HG03354 (cell line): ENCODE results near the gene EPM2A.
A peak's percentile ranks its signal among the peaks of the same experiment; 100 is the strongest.
"Not testable (repeated sequence)": the region's sequence is repeated elsewhere in the genome, so short reads cannot be mapped to it uniquely, and the experiment has no call there.

Experiments used
- ATAC-seq: cut with Tn5 transposase; IDR thresholded peaks from one replicate; pipeline ENCODE4 v1.9.1; 2021; ENCODE audit warnings: mild to moderate bottlenecking; ENCODE audit not compliant: unreplicated experiment, poor library complexity, severe bottlenecking

The EPM2A gene

DNA sequence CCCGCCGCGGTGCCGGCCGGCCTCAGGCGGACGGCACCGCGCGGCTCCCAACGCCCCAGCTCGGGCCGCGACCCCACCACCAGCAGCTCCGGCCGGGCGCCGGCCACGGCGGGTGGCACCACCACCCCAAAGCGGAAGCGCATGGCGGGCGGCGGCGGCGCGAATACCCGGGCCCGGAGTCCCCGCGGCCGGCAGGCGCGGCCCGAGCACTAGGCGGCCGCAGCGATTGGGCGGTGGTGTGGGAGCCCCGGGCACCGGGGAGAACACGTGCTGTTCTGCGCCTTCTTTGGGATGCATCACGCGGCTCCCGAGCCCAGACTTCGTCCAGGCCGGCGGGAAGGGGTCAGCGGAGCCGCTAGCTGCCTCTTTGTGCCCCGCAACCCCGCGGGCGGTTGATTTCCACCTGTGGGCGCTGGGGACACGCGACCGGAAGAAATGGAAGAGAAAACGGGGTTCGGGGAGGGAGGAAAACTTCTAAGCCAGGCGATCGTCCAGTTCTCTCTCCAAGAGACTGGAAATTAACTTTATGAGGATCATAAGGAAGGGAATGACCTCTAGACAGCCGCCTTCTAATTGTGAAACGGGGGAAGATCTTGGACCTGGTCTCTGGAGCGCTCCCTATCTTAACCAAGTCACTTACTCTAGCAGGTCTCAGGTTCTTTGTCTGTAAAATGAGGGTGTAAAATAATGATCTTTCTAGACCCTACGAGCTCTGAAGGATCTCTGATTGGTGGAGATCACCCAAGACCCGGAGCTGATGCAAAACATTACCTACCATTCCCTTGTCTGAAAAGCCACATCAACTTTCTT is at the start of gene EPM2A:
EPM2A (minus strand) TSS at position 165 of the 810 bp plus-strand sequence; CDS start at position 143, 22 bp downstream.
- ATAC-seq = peak; percentile 74

DNA sequence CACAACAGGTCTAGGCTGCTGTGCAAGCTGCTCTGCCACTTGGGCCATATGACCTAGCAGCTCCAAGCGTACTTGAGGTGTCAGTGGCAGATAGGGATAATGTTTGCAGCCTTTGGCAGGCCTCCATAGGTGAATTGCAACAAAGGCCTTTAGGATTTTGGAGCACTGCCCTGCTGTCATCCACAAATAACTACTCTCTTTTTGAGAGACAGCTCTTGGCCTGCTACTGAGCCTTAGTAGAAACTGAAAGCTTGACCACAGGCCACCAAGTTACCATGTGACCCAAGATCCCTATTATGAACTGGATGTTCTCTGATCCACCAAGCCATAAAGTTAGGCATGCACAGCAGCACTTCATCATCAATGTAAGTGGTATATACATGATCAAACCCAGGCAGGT is 49.4 kb upstream of the EPM2A start:
- peak; percentile 90 for ATAC-seq

DNA sequence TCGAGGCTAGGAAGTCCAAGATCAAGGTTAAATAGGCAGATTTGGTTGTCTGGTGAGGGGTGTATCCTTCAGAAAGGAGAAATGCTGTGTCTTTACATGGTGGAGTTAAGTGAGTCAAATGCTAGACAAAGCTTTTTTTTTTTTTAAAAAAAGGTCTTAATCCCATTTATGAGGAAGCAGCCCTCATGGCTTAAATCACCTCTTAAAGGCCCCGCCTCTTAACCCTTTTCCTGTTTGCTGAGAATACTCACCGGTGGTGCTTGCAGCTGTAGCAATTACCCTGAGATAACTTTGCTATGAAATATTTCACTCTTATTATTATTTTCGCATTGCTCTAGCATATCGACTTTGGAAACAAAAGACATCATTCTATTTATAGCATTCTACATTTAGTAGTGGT is 48.5 kb upstream of the EPM2A start:
- no peak for ATAC-seq

DNA sequence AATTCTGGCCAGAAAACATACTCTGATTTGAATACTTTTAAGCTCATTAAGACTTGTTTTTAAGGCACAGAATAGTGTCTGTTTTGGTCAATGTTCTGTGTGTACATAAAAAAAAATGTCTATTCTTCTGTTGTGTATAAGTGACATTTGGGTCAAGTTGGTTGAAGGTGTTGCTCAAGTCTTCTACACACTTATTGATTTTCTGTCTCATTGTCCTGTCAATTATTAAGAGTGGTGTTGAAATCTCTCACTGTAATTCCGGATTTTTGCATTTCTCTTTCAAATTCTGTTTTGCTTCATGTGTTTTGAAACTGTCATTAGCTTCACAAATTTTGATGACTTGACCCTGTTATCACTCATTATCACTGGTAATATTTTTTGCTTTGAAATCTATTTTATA is 37.5 kb upstream of the EPM2A start:
- ATAC-seq = no peak

DNA sequence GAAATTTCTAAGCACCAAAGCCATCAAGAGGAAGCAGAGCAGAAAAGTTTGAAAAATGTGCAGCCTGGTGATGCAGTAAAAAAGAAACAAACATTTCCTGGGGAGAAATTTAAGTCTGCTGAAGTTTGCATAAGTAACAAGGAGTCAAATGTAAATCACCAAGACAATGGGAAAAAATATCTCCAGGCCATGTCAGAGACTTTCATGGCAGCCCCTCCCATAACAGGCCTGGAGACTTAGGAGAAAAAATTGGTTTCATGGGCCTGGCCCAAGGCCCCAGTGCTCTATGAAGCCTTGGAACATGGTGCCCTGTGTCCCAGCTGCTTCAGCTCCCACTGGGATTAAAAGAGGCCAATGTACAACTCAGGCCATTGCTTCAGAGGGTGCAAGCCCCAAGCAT is 30.1 kb upstream of the EPM2A start:
- no peak for ATAC-seq

DNA sequence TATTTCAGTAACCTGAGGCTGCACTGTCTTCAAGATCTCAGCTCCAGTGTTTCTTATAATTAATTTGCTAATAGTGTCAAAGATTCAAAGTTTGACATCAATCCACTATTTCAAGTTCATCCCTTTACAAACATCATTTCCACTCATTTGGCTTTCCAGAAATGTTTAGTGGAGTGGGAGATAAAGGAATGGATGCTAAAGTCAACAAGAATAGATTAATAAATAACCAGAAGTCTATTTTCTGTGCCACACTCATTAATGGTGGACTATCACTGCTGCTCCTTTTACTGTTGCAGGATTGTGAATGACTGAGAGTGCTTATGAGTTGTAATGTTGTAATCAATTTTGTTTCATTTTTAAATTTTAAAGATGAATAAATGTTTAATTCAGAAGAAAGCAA is 28.4 kb upstream of the EPM2A start:
- ATAC-seq = no peak

DNA sequence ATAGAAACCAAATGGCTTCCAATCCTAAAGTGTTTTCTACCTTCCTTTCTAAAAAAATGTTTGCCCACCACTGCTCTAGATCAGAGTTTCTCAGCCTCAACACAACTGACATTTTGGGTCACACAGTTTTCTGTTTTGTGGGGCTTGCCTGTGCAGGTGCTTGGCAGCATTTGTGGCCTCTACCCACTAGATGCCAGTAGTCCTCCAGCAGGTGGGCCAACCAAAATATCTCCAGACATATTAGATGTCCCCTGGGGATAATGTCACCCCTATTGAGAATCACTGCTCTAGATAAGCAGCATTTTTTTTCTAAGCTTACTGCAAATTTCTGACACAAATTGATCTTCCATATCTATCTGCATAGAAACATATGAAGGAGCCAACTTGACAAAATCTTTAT is 26.3 kb upstream of the EPM2A start:
- no peak for ATAC-seq

DNA sequence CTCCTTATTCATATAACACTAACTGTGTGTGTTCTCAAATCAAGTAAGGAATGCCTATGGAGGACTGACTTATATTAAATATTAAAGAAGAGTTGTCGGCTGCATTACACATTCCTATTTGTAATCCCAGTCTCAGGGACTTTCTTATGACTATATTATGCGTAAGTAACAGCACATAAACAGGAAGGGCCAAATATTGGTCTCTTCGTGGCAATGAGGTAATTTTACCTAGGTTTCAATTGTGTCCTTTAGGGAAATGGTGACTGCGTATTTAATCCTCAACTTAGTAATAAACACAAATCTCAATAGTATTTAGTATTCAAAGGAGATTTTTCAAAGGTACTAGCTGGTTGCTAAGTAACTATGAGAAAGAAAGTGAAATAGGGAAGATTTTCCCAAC is 22.8 kb upstream of the EPM2A start:
- no peak for ATAC-seq

DNA sequence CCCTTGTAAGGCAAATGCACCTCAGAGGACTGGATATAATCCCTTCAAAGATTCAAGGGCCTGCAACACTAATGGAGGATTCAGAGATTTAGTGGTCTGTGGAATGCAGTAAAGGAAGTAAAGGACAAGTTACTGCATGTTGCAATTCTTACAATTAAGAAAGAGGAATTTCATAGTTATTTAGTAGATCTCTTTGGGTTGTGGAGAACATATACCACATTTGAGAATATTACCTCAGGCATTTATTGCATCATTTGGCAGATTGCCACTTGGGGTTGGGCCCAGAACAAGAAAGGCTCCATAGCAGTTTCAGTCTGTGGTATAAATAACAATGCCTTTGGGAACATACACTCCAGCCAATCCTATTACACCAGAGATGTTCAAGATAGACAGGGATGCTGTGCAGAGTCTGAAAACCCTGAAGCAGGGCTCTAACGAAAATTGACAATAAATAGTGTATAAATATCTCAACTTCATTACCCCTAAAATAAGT is 20.9 kb upstream of the EPM2A start:
- ATAC-seq = no peak

DNA sequence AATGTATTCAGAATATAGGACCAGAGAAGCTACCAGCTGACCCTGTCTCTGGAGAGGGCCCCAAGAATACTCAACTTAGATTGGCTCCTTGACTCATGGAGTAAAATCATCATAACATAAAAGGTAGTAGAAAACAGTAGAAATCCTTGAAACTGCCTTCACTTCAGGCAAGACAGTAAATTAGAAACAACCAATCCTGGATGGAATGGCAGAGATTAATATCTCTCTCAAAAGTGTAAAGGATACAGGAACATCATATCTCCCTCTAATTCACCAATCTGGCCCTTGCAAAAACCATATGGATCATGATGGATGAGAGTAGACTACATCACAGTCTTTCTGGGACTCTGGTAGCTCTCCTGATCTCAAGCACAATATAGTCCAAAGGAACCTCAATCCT is 20.4 kb upstream of the EPM2A start:
- no peak for ATAC-seq

DNA sequence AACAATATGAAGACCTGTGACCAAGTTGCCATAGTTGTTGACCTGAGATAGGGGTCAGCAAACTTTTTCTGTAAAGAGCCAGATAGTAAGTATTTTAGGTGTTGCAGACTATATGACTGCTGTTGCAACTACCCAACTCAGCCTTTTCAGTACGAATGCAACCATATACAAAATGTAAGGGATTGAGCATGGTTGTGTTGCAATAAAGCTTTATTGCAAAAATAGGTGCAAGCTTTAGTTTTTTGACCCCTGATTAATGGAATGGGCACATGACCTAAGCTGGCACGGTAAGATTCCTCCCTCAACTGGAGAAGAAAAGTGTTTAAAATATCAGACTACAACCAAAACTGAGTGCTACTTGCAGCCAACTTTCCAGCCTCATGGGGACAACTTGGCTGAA is 17.3 kb upstream of the EPM2A start:
- ATAC-seq = no peak

DNA sequence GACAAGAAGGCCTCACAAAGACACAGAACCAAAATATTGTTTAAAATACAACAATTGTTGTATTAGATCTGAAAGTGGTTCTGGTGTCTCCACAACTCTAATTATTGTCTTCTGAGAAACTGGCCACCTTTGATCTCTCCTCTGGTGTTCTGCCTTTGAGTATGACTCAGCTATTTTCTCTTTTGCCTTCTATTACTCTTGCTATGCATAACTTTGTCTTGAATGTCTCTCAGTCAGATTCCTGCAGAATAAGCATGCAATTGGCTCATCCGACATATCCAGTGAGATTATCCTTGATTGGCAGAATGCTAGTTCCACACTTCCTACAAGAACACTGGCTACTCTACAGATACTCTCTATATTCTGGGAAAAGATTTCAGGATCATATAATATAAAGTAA is 14.3 kb upstream of the EPM2A start:
- peak; percentile 72 for ATAC-seq

DNA sequence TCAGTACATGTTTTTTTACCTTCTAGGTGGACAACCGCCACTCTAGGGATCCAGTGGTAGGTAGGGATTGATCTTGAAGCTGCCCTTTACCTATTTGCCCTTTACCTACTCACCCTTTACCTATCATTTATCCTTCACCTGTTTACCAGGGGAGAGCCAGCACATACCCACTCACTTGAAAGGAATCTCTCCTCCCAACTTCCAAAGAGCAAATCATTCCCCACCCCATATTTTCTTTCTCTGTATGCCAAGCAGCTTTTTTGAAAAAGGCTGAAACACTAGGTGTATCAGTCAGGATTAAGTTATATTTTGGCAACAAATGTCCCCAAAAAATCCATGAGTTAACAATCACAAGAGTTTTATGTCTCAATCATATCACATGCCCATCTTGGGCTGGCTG is 10.5 kb upstream of the EPM2A start:
- ATAC-seq = no peak

DNA sequence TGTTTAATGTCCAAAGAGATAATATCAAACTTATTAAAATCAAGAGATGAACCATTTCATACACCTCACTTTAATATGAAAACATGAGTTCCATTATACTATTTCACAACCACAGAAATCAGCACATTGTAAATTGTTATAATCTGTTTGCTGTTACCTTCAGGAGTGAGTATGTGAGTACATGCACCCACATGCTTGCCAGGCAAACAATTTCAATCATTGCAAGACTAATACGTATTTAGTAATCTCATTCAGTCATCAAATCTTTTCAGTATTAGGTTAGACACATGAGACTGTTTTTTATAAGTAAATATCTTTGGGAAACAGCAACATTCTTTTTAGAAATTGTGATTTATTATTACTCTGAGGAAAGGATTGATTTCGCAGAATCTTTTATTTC is 9.3 kb upstream of the EPM2A start:
- ATAC-seq = no peak

DNA sequence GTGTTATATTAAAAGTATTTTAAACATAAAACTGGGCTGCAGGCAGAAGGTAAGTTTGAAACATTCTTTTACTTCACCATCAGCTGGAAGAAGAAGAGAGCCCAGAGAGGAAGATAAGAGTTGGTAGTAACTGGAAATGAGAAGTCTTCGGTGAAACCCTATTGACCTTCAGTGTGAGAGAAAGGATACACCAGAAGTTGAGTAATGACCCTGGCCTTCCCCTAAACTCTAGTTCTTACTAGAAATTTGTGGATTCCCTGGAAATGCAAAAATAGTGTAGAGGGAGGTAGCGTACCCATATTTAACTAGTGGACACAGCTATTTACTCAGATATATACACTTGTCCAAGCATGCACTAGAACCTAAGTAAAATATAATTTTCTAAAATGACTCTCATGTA is 8.0 kb upstream of the EPM2A start:
- no peak for ATAC-seq

DNA sequence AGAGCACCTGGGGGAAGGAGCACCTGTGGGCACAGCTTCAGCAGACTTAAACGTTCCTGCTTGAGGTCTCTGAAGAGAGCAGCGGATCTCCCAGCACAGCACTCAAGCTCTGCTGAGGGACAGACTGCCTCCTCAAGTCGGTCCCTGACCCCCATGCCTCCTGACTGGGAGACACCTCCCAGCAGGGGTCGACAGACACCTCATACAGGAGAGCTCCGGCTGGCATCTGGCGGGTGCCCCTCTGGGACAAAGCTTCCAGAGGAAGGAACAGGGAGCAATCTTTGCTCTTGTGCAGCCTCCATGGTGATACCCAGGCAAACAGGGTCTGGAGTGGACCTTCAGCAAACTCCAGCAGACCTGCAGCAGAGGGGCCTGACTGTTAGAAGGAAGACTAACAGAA is 7.2 kb upstream of the EPM2A start:
- not testable (repeated sequence) for ATAC-seq

DNA sequence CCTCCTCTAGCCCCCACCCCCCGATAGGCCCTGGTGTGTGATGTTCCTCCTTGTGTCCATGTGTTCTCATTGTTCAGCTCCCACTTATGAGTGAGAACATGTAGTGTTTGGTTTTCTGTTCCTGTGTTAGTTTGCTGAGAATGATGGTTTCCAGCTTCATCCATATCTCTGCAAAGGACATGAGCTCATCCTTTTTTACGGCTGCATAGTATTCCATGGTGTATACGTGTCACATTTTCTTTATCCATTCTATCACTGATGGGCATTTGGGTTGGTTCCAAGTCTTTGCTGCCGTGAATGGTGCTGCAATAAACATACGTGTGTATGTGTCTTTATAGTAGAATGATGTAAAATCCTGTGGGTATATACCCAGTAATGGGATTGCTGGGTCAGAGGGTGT is 4.4 kb upstream of the EPM2A start:
- ATAC-seq = not testable (repeated sequence)

DNA sequence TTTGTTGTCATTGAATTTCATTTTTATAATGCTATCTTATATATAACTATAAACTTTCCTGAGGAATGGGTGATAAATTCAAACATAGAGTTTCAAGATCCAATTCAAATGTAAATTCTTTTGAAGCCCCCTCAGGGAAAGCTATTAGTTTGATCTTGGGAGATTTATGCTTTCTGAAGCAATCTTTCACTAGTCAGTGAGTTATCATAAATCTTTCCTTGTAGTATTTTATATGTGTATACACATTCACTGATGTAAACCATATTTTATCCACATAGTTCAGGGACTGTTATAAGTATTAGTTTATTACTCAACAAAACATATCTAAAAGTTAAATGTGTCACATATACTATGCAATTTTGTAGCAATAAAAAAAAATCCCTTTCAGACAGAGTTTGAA is 2.9 kb upstream of the EPM2A start:
- no peak for ATAC-seq

DNA sequence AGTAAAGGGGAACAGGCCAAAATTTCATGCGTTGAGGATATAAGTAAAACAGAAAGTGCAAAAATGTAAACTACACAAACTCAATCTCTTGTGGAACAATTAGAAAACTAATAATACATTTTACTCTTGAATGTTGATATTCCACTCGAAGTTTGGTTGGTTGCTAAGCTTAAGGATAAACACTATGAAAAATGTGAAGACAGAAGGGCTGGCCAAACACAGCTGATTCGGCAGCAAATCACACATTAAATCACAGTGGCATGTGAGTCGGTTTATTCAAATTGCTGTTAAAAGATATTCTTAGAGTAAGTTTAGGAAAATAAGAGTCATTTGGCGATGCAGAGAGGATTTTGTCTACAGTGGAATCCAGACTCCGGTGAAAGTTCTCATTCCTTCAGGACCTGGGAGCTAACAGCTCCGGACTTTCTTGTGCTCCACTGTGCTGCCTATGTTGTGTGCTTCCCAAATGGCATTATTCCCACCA is 1.4 kb upstream of the EPM2A start:
- ATAC-seq = no peak

DNA sequence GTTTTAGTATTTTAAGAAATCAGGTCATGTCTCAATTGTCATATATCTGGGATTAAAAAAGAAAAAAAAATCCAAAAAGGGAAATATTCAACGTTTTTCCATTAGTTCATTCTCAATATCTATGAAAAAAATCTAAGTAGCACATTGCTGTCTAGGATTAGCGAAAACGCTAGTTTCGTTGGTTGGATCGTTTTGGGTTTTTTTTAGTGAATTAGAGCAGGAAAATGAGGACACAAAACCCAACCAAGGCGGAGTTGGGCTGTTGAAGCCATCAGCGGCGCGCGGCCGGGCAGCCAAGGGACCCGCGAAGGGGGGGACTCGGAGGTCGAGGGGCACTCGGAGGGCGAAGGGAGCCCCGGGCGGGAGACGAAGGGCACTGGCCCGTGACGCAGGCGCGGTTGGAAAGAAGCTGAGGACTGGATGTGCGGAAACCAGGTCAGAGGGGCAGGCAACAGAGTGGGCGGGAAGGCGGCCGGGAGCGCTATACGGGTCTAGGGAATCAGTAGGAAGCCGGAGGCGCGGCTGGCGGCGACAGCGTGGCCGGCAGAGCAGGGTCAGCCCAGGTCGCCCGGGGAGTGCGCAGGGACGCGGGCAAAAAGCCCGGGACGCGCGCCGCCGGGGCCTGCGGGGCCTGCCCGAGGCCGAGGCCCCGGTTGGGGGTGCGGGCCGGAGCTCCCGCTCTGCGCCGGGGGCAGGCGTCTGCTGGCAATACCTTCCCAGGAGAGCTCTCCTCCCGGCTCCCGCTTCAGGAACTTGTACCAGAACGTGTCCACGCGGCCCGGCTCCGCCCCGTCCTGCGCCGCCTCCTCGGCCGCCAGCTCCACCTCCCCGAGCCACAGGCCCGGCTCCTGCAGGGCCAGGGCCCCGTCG is 599 bp downstream of the EPM2A start:
- ATAC-seq = peak; percentile 71

DNA sequence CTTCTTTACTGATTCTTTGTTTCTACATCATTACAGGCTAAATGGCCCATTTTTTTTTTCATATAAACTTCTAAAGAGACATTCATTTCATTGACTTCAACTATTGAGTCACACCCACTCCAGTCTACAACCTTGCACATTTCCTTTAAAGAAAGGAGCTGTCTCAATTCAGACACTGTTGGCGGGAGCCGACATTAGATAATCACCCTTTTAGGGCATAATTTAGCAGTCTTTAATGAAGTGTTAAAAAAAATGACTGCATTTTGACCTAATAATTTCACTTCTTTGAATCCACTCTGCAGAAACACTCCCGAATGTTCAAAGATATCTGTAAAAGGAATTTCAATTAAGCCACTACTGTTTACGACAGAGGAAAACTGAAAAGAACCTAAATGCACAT is 1.5 kb downstream of the EPM2A start:
- ATAC-seq = no peak
